DMS 273 treated with DMSO at 0.1 percent for 48 hours (cell line): ENCODE measurements around the gene SYDE1.
"Not testable (repeated sequence)": the region's sequence is repeated elsewhere in the genome, so short reads cannot be mapped to it uniquely, and the experiment has no call there.

Source experiments
- DNase-seq: peaks from one replicate; lab custom pipeline; 2025; lab: John Stamatoyannopoulos, UW

The SYDE1 gene, protein sequence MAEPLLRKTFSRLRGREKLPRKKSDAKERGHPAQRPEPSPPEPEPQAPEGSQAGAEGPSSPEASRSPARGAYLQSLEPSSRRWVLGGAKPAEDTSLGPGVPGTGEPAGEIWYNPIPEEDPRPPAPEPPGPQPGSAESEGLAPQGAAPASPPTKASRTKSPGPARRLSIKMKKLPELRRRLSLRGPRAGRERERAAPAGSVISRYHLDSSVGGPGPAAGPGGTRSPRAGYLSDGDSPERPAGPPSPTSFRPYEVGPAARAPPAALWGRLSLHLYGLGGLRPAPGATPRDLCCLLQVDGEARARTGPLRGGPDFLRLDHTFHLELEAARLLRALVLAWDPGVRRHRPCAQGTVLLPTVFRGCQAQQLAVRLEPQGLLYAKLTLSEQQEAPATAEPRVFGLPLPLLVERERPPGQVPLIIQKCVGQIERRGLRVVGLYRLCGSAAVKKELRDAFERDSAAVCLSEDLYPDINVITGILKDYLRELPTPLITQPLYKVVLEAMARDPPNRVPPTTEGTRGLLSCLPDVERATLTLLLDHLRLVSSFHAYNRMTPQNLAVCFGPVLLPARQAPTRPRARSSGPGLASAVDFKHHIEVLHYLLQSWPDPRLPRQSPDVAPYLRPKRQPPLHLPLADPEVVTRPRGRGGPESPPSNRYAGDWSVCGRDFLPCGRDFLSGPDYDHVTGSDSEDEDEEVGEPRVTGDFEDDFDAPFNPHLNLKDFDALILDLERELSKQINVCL

DNA sequence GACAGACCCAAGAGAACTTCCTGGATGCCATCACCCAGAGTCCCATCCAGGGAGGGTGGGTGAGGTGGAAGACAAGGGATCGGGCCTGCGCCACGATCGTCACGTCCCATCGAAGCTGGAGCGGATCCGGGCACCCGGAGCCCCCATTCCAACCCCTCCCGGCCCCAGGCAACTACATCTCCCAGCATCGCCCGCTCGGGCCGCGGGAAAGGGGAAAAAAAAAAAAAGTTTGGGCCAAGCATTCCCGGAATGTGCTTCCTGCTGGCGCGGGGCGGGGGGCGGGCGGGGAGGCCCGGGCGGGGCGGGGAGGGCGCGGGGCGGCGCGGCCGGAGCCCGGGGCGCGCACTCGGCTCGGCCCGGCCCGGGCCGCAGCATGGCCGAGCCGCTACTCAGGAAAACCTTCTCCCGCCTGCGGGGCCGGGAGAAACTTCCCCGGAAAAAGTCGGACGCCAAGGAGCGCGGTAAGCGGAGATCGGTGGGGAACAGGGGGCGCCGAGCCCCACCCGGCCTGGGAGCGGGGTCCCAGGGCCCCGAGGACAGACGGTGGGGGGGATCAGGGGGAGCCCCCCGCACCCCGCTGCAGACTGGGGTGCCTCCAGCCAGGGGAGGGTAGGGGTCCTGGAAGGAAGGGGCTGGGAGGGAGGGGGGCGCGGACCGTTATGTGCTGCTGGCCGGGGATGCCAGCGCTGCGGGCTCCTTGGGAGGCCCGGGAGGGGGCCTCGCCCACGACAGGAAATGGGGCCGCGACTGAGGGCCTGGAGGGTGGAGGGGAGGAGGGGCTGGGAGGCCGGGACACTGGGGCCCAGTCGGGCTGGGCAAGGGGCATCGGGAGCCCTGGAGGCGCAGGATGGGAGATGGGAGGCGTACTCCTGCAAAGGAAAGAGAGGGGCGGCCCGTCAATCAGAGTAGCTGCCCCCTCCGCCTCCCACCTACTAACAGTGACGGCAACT, at the start of gene SYDE1:
SYDE1 (plus strand) TSS at position 341 of the 950 bp plus-strand sequence; CDS start at position 374, 33 bp downstream.
- no peak for DNase-seq

DNA sequence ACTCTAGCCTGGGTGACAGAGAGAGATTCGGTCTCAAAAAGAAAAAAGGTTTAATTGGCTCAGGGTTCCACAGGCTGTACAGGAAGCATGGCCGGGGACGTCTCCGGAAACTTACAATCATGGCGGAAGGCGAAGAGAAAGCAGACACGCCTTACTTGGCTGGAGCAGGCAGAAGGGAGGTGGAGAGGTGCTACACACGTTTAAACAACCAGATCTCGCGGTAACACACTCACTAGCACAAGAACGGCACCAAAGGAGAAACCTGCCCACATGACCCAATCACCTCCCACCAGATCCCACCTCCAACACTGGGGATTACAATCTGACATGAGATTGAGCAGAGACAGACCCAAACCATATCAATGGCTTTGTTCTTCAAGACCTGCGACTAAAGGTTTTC, 45.2 kb upstream of the SYDE1 start:
- no peak for DNase-seq

DNA sequence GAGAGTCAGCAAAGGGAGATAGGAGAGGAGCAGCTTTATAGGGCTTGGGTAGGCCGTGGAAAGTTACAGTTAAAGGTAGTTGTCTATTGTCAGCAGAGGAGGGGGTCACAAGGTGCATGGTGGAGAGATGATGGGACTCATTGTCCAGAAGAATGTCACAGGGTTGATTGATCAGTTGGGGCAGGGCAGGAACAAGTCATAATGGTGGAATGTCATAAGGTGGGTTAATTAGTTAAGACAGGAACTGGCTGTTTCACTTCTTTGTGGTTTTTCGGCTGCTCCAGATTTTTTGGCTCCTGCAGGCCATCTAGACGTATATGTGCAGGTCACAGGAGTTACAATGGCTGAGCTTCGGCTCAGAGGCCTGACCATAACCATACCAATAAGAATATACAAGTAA, 36.8 kb upstream of the SYDE1 start:
- DNase-seq = not testable (repeated sequence)

DNA sequence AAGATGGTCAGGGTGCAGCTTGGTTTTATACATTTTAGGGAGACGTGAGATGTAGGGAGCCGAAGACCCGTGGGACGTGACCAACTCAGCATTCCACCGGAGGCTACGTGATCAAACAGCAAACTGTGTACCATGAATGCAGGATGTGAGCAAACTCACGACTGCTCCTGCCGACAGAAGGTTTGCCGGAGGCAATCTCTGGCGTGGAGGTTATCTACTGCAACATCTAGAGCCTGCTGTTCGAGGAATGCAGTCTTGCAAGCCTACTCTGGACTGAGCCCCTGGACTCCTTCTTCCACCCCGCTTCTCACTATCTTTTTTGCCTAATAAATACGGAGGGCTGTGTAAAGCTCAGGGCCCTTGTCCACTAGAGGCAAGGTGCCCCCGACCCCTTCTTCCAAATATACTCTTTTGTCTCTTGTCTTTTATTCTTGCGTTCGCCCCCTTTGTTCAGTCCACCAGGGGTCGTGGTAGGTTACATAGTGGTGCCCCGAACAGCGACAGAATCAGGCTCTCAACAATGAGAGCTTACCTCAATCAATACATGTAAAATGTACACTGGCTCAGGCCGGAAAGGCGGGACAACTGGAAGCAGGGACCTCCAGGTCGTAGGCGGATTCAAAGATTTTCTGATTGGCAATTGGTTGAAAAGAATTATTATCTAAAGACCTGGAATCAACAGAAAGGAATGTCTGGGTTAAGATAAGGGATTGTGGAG, 34.1 kb upstream of the SYDE1 start:
- no peak for DNase-seq

DNA sequence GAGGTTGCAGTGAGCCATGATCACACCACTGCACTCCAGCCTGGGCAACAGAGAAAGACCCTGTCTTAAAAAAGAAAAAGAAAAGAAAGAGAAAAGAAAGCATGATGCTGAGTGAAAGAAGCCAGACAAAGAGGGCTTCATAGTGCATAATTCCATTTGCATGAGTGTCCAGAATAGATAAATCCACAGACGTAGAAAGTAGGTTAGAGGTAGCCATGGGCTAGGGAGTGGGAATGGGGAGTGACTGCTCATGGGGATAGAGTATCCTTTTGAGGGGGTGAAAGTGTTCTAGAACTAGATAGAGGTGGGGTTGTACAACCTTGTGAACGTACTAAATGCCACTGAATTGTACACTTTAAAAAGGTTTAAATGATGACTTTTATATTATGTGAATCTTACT, 32.8 kb upstream of the SYDE1 start:
- DNase-seq = no peak

DNA sequence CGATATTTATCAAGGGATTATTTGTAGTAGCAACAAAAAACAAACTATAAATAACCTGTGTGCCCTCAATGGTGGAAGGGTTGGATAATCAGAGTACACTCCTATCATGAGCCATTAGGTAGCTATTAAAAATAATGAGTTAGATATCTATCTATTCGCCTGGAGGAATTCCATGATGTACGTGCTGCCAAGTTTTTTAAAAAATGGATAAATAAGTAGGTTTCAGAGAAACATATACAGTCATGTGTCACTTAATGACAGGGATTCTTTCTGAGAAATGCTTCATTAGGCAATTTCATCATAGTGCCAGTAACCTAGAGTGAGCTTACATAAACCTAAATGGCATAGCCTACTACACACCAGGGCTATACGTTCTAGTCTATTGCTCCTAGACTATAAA, 31.4 kb upstream of the SYDE1 start:
- DNase-seq = no peak

DNA sequence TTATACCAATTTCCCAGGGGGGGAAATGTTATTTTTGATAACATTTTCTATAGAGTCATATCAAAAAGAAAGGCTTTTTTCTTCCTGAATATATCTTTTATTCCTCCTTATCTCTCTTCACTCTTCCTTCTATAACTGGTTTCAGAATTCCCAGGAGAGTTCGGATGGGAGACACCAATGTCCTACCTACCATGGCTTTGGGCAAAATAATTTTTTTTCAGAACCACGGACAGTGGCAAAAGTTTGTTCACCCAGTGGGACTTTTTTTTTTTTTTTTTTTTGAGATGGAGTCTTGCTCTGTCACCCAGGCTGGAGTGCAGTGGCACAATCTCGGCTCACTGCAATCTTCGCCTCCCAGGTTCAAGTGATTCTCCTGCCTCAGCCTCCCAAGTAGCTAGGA, 27.2 kb upstream of the SYDE1 start:
- not testable (repeated sequence) for DNase-seq

DNA sequence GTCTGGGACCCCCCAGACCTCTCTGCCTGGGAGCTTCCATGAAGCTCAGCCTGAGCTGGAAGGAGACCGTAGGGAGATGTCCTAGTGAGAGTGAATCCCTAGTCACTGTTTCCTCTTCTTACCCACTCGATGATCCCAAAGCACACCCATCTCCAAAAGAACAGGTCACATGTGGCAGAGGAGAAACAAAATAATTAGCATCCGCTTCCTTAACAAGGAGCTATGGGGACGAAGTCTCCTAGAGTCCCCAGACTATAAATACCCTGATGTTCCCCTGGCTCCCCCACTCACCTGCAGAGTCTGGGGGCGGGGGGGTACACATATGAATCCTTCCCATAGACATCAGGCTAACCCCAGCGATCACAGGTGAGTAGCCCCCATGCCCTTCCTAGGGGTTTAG, 25.3 kb upstream of the SYDE1 start, which contains the start of gene OR1I1:
OR1I1 (plus strand) TSS at position 301 of the 400 bp plus-strand sequence. CDS start 4,855 bp downstream, outside the sequence.
- DNase-seq = no peak

DNA sequence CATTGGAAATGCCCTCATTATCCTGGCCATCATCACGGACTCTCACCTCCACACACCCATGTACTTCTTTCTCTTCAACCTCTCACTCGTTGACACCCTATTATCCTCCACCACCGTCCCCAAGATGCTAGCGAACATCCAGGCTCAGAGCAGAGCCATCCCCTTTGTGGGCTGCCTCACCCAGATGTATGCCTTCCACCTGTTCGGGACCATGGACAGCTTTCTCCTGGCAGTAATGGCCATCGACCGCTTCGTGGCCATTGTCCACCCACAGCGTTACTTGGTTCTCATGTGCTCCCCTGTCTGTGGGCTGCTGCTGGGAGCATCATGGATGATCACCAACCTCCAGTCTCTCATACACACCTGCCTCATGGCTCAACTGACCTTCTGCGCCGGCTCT, 20.0 kb upstream of the SYDE1 start:
- DNase-seq = no peak

DNA sequence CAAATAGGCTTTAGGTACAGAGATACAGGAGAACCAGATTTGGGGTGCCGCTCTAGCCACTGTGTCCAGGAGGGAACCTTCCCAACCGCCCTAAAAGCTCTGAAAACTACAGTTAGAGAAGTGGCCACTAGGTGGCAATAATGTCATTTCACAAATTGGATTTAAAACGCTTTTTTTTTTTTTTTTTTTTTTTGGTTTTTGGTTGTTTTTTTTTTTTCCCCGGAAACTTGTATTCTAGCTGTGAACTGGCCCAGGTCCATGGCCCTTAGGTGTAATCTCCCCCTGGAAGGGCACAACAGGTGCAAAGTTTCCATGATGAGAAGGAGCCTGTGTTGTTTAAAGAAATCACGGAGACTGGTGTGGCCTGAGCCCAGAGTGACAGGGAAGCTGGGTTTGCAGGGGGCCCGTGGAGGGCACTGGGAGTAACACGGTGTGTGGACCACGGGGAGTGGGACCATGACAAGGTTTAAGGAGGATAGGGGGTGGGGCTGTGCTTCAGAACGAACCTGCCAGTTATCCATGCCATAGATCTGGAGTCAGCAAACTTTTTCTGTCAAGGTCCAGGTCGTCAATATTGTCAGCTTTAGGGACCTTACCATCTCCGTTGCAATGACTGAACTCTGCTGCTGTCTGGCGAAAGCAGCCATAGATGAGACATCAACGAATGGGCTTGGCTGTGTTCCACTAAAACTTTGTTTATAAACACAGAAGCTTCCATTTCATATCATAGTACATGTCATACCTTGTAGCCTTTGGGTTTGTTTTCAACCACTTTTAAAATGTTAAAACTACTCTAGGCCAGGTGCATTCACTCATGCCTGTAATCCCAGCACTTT, 15.1 kb upstream of the SYDE1 start:
- no peak for DNase-seq

DNA sequence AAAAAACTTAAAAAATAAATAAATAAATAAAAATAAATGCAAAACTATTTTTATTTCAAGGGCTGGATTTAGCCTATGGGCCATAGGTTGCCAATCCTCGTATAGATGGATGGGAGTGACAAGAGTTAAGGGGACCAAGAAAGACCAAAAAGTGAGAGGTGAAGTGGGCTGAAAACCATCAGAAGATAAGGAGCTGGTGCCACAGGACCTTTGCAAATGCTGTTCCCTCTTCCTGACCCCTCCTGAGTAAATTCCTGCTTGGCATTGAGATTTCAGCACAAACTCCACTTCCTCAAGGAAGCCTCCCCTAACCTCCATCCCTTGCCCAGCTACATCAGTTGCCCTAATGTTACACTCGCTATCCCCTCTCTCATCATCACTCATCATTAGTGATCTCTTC, 14.2 kb upstream of the SYDE1 start:
- DNase-seq = no peak

DNA sequence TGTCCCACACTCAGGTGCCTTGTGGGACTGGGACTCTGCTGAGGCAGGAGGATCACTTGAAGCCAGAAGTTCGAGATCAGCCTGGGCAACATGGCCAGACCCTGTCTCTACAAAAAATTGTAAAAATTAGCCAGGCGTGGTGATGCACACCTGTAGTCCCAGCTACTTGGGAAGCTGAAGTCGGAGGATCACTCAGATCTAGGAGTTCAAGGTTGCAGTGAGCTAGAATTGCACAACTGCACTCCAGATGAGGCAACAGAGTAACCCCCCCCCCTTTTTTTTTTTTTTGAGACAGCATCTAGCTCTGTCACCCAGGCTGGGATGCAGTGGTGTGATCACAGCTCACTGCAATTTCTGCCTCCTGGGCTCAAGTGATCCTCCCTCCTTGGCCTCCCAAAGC, 11.0 kb upstream of the SYDE1 start:
- no peak for DNase-seq

DNA sequence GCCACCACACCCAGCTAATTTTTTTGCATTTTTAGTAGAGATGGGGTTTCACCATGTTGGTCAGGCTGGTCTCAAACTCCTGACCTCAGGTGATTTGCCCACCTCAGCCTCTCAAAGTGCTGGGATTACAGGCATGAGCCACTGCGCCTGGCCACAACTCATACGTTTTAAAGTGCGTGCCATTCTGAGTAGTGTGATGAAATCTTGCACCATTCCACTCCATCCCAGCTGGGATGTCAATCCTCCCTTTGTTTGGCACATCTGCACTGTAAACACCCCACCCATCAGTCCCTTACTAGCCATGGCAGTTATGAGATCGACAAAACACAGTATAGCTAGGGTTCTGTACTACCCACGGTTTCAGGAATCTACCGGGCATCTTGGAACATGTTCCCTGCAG, 9.2 kb upstream of the SYDE1 start:
- not testable (repeated sequence) for DNase-seq

DNA sequence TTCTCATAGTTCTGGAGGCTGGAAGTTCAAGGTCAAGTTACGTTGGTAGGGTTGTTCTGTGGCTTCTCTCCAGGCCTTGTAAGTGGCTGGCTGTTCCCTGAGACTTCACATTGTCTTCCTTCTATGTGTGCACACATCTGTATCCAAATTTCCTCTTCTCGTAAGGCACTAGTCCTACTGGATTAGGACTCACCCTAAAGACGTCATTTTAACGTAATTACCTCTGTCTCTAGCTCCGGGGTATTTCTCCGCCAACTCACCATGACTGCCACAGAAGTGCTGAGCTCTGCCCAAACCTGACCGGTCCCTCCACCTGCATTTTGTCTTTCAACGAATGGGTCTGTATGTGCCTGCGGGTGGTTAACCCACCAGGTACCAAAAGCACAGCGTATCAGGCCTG, 8.7 kb upstream of the SYDE1 start:
- DNase-seq = no peak

DNA sequence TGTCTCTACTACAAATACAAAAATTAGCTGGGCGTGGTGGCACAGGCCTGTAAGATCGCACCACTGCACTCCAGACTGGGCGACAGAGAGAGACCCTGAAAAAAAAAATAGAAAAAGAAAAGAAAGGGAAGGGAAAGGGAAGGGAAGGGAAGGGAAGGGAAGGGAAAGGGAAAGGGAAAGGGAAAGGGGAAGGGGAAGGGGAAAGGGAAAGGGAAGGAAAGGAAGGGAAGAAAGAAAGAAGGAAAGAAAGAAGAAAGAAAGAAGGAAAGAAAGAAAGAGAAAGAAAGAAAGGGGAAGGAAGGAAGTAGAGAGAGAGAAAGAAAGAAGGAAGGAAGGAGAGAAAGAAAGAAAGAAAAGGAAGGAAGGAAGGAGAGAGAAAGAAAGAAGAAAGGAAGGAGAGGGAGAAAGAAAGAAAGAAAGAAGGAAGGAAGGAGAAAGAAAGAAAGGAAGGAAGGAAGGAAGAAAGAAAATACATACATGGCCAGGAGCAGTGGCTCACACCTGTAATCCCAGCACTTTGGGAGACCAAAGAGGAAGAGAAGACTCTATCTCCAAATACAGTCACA, 8.1 kb upstream of the SYDE1 start:
- no peak for DNase-seq

DNA sequence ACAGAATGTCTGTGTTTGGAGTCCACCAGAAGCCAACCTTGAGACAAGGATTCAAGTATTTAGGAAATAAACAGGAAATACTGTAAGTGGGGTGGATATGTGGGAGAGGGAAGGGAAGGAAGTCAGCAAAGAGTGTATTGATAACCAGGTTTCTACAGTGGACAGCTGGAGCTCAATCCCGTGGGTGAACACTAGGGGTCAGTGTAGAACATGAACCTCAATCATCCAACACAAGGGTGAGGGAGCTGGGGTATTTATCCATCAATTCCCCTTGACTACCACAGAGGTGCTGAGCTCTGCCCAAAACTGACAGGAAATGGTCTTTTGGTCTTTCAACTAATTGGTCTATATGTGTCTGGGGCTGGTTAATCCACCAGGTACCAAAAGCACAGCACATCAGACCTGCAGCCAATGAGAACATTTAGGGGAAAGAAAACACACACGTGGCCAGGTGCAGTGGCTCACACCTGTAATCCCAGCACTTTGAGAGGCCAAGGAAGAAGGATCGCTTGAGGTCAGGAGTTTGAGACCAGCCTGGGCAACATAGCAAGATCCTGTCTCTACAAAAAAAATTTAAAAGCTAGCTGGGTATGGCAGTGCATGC, 5.6 kb upstream of the SYDE1 start:
- DNase-seq = no peak

DNA sequence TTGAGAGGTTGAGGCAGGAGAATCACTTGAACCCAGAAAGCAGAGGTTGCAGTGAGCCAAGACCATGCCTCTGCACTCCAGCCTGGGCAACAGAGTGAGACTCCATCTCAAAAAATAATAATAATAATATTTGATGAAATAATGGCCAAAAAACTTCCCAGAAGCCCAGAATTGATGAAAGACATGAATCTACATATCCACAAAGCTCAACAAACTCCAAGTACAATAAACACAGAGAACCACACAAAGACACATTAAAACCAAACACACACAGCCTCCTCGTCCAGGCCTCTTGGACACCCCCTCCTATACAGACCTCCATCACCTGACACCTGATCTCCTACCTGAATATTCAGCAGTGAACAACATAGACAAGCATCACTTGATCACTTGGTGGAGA, 3.2 kb upstream of the SYDE1 start:
- DNase-seq = no peak

DNA sequence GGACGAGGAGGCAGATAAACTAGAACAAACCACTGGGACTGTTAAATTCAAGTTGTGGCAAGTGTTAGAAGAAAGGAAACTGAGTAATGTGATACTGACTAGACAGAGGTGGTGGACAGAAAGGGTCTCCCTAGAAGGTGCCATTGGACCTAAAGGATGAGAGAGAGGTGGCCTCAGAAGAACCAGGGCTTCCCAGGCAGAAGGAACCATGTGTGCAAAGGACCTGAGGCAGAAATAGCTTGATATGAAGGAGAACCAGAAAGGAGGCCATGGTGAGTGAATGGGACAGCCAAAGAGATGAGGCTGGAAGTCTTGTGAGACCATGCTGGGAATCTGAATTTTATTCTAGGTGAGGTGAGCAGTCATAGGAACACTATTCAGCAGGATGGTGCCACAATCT, 2.8 kb upstream of the SYDE1 start:
- DNase-seq = no peak

DNA sequence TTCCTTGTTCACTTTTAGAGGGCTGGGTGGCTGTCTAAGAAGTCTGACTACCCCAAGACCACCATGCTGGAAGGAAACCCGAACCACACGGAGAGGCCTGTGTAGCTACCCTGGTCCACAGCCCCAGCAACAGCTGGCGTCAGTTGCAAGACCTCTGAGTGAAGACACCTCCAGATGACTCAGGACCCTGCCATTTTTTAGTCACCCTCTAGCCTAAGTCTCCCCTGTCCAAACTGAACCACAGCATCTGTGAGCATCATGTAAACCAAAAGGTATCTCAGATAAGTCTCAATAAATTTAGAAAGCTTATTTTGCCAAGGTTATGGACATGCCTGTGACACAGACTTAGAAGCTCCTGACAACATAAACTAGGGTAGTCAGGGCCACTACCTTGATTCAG, 2.2 kb upstream of the SYDE1 start:
- no peak for DNase-seq
